ENCODE measurements around the gene CHMP2A.

DNA sequence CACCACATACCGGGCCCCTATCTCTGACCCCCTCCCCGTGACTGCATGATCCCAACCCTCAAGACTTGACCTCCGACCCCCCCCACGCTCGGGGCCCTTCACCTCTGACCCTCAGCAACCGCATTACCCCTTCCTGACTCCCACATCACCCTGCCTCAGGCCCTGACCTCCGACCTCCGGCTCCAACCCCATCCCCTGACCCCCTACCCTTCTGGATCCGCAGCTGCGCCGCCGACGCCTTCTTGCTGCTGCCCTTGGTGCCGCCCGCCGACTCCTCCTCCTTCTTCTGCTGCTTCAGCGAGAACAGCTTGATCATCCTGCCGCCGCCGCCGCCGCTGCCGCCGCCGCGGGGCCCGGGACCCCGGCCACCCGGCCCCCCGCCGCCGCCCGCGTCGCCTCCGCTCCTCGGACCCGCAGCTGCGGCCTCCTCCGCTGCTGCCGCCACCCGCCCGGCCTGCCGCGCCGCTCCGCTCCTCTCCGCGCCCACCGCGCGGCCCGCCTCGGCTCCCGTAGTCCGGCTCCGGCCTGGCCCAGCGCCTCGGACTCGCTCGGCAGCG lies 3.2 kb upstream of the CHMP2A start, which contains the start of gene UBE2M:
- TF ChIP-seq ZNF274 (IDR thresholded peaks at IDR 0.05; ENCODE audit: low read depth, low read length) (no peak), YY1 (IDR thresholded peaks at IDR 0.05; ENCODE audit: insufficient read depth, insufficient read length) (no peak), SUZ12 (IDR thresholded peaks at IDR 0.05; ENCODE audit: extremely low read depth, insufficient read depth, insufficient read length) (no peak)
